GM18858 (cell line): ENCODE data around the gene CLEC18C.
"Not testable (repeated sequence)": the region's sequence is repeated elsewhere in the genome, so short reads cannot be mapped to it uniquely, and the experiment has no call there.

Experiments used
- ATAC-seq: cut with Tn5 transposase; IDR thresholded peaks from one replicate; pipeline ENCODE4 v1.9.1; 2021; ENCODE audit not compliant: unreplicated experiment

CLEC18C gene

DNA sequence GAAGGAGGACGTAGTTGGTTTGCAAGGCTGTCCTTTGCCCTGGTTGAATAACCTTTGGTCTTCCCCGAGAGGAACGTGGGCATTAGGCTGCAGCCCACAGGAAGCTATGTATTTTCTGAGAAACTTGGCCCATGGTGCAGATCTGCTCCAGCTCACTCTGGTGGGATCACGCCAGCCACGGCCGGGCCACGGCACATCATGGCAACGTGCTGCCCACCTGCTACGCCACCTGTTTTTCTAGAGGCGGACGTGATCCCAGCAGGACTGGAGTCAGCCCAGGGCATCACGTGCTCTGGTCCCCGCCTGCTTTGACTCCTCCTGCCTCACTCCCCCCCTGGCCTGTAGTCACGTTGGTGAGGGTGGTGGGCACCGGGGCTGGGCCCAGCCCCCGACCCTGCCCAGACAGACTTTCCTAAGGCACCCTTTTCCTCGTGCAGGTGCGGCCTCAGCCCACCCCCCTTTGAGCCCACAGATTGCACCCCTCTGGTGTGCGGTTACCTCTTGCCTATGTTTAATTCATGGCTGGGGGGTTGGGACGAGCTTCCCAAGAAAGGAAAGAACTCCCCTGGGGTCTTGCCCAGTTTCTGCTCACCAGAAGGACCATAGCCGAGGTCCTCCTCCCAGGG is at the start of gene CLEC18C:
CLEC18C (plus strand) TSS at position 576 of the 626 bp plus-strand sequence. CDS start 492 bp downstream, outside the sequence.
- ATAC-seq = not testable (repeated sequence)

DNA sequence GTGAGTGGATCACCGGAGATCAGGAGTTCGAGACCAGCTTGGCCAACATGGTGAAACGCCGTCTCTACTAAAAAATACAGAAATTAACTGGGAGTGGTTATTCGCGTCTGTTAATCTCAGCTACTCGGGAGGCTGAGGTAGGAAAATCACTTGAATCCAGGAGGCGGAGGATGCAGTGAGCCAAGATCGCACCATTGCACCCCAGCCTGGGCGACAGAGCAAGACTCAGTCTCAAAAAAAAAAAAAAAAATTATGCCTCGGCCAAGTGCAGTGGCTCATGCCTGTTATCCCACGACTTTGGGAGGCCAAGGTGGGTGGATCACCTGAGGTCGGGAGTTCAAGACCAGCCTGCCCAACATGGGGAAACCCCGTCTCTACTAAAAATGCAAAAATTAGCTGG is 49.8 kb upstream of the CLEC18C start:
- ATAC-seq = not testable (repeated sequence)

DNA sequence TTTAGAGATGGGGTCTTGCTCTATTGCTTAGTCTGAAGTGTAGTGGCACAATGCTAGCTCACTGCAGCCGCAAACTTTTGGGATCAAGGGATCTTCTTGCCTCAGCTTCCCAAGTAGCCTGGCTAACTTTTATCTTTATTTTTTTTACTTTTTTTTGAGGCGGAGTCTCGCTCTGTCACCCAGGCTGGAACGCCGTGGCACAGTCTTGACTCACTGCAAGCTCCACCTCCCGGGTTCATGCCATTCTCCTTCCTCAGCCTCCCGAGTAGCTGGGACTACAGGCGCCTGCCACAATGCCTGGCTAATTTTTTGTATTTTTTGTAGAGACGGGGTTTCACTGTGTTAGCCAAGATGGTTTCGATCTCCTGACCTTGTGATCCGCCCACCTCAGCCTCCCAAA is 47.4 kb upstream of the CLEC18C start:
- ATAC-seq = not testable (repeated sequence)

DNA sequence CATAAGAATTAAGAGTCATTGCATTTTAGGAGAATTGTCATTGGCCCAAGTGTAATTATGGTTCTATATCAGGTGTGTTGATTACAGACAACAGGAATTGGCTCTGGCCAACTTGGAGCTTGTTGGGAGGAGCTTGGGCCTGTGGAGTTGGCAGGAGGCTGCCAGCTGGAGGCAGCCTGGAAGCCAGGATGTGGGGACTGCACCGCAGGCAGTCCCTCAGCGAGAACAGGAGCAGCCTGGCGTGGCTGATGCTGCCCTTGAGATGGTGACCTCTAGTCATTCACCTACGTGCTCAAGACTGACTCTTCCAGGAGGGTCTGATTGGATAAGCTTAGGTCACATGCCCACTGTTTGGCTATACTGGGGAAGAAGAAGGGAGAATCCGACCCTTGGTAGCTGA is 45.9 kb upstream of the CLEC18C start:
- not testable (repeated sequence) for ATAC-seq

DNA sequence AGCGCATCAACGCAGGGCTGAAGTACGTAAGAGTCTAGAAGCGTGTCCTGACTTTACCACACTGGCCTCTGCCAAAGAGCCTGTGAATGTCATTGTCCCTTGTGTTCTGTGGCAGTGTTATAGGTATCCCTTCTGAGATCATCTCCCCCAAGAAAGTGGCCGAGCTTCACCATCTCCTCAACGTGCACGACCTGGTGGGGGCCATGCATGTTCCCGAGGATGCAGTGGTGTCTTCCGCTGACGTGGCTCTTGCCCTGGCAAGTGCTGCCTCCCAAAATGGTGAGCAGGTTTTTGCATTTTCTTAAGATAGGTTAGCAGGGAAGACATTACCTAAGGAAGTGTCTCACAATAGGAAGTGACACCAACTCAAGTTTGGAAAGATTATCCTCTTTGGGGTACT is 44.7 kb upstream of the CLEC18C start:
- ATAC-seq = not testable (repeated sequence)

DNA sequence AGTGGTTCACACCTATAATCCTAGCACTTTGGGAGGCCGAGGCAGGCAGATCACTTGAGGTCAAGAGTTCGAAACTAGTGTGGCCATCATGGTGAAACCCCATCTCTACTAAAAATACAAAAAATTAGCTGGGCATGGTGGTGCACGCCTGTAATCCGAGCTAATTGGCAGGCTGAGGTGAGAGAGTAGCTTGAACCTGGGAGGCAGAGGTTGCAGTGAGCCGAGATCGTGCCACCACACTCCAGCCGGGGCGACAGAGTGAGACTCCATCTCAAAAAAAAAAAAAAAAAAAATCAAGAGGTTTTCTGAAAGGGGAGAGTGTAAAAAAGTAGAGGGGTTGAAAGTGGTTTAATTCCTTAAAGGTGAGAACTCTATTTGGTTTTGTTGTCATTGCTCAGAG is 37.8 kb upstream of the CLEC18C start:
- ATAC-seq = not testable (repeated sequence)

DNA sequence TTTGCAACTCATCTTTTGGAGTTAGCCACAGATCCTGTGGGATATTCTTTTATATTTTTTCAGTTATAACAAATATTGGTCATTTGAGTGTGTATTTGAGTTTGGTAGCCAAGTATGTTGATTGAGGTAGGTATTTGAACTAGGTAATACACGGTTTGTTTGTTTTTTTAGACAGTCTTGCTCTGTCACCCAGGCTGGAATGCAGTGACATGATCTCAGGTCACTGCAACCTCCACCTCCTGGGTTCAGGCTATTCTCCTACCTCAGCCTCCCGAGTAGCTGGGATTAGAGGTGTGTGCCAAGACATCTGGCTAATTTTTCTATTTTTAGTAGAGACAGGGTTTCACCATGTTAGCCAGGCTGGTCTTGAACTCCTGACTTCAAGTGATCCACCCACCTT is 37.0 kb upstream of the CLEC18C start:
- not testable (repeated sequence) for ATAC-seq

DNA sequence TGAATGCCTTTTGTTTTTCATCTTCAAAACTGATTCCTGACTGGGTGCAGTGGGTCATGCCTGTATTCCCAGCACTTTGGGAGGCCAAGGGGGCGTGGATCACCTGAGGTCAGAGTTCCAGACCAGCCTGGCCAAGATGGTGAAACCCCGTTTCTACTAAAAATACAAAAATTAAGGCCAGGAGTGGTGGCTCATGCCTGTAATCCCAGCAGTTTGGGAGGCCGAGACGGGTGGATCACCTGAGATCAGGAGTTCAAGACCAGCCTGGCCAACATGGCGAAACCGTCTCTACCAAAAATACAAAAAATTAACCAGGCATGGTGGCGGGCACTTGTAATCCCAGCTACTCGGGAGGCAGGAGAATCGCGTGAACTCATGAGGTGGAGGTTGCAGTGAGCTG is 30.8 kb upstream of the CLEC18C start:
- ATAC-seq = not testable (repeated sequence)

DNA sequence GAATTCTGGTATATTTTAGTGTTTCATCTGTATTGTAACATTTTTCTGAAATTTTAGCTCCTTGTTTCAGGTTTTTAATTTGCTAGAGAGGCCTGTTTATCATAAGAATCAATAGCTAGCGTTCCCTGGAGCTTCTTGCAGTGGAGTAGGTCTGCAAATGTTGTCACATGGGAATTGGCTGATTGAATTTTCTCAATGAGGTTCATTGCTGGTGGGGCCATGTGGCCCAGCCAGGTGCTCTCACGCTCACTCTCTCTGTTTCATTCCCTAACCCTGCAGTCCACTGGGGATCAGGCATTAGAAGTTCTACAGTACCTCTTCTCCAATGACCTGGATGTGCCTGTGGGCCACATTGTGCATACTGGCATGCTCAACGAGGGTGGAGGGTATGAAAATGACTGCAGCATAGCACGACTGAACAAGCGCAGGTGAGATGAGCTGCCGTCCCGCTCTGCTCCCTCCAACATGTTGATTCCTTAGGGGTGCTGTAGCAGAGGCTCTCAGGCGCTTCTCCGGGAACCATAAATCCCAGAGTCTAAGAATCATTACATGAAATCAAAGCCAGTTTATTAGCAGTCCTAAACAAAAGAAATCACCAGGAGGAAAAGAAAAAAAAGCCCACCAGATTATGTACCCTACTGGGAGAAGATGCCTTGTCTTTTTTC is 30.2 kb upstream of the CLEC18C start:
- not testable (repeated sequence) for ATAC-seq

DNA sequence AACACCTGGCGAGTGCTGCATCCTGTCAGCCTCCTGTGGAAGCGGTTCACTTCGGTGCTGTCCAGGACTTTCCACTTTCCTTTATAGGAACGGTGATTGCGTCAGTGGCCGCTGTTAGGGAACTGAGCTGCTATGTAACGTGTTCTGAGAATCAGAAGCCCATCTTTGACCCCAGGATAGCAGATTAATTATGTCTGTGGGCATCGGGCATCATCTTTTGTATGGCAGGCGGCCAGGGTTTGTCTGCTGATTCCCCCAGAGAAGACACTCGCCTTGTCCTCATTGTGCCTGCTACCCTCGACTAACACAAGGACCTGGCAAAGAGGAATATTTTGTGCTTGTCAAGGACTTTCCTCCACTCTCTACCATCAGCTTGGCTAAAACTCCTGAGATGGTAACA is 25.7 kb upstream of the CLEC18C start:
- not testable (repeated sequence) for ATAC-seq

DNA sequence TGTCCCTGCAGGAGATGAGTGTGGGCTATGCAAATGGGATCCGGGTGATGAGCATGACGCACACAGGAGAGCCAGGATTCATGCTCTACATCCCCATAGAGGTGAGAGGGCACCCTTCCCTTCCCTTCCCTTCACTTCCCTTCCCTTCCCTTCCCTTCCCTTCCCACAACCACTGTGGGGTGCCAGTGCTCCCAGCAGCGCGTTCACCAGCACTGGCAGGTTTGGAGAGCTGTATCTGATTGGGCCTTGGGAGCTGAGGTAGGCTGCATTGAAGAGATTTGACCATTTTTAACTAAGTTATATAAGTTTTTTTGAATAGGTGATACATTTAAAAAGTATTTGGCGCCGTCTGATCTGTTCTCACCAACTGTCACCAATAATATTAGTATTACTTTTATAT is 25.1 kb upstream of the CLEC18C start:
- ATAC-seq = not testable (repeated sequence)

DNA sequence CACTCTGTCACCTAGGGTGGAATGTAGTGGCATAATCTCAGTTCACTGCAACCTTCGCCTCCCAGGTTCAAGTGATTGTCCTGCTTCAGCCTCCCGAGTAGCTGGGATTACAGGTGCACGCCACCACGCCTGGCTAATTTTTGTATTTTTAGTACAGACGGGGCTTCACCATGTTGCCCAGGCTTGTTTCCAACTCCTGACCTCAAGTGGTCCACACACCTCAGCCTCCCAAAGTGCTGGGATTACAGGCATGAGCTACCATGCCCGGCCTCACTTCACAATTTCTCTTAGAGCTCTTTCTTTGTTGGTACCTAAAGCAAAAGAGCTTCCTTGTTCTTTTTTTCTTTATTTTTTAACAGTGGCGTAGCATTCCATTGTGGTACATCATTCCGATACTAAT is 24.3 kb upstream of the CLEC18C start:
- not testable (repeated sequence) for ATAC-seq

DNA sequence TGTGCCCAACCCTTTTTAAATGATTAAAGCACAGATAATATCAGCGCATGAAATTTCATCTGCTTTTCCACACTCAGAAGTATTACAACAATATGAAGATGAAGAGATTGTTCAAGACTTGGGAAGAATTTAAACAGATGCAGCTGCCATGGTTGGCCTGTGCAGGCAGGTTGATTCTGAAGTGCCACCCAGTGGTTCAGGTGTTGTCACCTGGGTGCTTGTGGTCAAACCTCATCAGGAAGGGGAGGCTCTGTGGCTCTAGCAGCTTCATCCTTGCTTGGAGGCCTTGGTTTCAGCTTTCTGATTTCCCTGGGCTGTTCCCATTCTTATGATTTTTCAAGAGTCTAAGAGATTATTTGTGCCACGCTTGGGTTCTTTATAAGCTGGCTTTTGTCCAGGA is 22.2 kb upstream of the CLEC18C start:
- ATAC-seq = no peak

DNA sequence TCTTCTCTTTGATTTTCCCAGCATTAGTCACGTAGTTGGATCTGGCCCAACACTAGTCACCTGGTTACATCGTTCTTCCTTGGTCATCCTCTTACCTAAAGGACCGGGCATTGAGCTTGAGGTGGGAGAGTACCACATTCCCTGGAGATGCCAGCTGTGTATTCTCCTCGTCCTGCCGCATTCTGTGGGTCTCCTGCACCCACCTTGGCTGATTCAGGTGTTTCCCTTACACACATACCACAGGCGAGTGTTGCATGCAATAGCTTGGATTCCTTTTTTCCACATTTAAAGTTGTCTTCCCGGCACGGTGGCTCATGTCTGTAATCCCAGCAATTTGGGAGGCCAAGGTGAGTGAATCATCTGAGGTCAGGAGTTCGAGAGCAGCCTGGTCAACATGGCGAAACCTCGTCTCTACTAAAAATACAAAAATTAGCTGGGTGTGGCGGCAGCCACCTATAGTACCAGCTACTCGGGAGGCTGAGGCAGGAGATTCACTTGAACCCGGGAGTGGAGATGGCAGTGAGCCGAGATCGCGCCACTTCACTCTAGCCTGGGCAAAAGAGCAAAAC is 21.6 kb upstream of the CLEC18C start:
- ATAC-seq = no peak

DNA sequence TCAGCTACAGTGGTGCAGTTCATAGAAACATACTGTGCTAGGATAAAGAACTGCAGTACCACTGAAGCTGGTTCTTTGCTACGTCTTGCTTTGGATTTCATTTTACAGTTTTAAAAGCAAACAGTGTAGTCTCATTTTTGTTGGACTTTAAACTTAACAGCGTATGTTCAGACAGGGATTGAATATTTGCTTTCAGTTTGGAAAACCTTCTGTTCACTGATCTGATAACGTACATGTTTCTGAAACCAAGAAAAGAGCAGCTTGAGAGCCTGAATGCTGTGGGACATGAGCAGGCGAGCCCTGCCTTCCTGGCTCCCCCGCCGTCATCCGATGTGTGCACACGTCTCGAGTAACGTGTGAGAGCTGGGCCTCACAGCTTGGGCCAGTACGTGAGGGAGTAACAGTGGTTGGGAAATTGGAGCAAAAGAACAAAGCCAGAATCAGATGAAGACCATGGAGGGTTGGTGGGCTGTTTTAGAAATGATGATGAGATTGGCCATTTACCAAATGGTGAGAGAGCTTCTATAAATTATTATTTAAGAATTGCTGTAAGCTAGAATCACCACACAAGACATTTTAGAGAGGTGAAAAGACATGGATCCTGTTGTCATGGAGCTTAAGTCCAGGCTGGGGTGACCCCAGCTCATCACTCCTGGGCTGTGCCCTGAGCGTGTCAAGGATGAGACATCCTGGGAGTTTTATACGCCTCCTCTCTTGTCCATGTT is 20.8 kb upstream of the CLEC18C start:
- no peak for ATAC-seq

DNA sequence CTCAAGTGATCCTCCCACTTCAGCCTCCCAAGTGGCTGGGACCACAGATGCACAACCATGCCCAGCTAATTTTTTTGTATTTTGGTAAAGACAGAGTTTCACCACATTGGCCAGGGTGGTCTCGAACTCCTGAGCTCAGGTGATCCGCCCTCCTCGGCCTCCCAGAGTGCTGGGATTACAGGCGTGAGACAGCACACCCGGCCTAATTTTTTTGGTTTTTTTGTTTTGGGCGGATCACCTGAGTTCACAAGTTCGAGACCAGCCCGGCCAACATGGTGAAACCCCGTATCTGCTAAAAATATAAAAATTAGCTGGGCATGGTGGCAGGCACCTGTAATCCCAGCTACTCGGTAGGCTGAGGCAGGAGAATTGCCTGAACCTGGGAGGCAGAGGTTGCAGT is 18.9 kb upstream of the CLEC18C start:
- not testable (repeated sequence) for ATAC-seq

DNA sequence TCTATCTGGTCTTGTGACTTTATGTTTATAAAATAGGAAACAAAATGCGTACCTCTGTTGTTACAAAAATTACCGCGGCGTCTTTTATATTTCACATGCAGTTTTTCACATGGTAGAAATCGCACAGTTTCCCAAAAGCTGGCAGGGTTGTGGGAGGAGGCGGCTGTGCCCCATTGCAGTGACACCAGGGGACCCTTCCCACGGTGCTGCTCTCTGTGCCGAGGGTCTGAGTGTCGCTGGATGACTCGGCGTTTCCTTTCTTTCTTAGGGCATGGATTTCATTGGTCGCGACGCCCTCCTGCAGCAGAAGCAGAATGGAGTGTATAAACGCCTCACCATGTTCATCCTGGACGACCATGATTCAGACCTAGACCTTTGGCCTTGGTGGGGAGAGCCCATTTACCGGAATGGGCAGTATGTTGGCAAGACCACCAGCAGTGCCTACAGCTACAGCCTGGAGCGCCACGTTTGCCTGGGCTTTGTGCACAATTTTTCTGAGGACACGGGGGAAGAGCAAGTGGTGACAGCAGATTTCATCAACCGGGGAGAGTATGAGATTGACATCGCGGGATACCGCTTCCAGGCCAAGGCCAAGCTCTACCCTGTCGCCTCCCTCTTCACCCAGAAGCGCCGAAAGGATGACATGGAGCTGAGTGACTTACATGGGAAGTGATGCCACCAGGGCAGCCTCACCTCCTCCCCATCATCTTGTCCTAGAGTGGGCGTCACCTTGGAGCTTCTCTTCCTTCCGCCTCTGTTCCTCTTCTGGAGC is 17.2 kb upstream of the CLEC18C start:
- ATAC-seq = no peak

DNA sequence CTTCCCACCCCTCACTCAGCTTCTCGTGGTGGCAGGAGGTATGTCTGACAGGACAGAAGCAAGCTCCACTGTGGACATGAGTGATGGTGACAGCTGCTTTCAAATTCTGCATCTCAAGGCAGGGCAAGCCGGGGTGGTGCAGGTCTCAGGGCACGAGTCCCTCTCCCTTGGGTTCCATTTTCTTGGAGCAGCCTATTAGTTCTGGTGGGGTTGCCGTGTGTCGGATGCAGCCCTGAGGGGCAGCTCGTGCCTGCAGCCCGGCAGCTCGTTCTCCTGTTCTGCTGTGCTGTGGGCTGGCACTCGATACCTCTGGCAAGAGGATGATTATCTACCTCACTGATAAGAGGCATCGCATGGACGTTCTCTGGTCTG is 16.5 kb upstream of the CLEC18C start:
- no peak for ATAC-seq

DNA sequence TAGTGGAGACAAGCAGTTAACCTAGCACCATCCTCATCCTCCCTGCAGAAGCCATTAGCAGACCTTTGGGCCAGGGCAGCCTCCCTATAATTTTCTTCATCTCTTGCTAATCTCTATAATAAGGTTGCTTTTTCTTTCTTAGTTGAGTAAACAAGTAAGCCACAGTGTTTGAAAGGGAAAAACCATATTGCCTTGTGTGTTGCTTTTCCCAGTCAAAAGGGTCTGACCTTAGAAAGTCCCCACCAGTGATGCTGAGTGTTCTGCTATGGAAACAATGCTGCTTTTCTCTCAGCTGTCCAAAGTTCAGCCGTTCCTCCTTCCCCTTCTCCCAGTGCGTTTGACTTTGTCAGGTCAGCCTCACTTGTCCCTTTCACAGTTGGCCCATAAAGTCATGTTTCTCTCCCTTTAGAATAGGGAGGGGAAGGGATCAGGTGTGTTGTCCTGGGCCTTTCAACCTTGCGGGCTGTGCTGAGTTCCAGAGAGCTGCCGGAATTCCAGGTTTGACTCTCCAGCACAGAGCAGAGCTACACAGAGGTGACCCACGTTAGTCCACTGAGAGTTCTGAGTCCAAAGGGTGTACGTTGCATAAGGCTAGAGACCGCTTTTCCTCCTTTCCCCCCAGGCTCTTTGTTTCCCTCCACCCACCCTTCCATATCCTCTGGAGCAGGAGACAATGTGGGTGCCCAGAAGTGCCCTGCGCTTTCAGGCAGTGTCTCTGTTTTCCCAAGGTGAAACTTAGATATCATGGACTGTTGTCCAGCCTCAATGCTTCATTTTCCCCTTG is 15.9 kb upstream of the CLEC18C start:
- no peak for ATAC-seq

DNA sequence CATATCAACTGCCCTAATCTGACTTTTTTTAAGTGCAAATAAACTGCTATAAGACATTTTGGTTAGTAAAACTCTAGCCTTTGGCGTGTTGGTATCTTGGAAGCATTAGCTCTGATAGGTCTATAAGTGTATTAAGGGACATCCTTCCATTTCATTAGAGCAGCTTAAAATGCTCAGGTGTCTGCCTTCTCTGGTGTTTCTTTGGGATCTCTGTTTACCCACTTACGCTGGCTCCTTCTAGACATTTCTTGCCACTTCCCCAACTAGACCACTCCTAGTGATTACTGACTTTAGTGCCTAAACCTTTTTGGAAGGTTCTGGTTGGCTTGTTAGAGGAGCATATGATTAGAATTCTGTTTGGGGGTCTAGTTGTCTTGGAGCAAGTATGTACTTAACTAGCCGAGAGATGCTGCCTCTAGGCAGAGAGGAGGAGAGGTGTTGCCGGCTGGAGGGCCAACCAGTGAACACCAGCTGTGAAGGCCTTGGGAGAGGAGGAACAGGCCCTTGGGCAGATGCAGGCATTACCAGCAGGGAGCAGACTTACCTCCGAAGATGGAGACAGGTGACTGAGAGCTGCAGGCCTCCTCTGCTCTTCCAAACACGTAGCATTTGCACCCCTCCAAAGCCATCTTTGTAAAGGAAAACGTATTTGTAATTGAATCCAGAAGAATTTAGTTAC is 15.2 kb upstream of the CLEC18C start:
- no peak for ATAC-seq
